ENCODE results near the gene GALR1. TPM values are rescaled to one million over a fixed set of nuclear protein-coding genes. Genes with fewer than 3 reads are reported as not detected.

Gene GALR1
- total RNA-seq: under 1 TPM; under 0.01 to 0.33 (median 0.16) TPM

DNA sequence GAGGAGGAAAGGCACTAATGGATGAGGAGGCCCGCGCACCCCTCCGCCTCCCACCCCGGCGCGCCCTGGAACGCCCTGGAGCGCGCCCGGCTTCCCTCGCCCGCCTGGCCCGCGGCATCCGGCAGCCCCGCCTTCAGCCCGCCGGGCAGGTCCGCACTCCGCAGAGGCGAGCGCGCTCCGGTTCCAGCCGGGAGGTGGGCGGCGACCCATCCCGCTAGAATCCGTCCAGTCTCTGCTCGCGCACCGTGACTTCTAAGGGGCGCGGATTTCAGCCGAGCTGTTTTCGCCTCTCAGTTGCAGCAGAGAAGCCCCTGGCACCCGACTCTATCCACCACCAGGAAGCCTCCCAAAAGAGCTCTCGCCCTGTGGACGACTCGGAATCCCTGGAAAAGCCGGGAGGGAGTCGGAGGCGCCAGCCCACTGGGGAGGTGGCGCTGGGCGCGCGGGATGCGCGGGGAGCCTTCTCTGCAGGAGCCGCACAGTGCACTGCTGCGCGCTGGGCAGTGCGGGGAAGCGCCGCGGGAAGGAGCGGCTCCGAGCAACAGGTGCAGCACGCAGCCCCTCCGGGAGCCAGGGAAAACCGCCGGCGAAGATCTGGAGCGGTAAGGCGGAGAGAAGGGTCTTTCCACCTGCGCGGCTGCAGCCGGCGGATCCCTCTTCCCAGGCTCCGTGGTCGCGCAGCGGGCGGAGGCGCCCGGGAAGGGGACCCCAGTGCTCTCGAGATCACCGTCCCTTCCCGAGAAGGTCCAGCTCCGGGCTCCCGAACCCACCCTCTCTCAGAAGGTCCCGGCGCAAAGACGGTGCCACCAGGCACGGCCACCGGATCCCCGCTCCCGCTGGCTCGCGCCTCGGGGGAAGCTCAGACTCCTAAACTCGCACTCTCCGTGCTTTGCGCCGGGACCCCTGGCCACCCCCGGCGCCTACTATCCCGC, at the start of gene GALR1:
GALR1 (plus strand) TSS at position 280 of the 932 bp plus-strand sequence. CDS start 701 bp downstream, outside the sequence.
- no peak for DNase-seq (ENCODE audit: extremely low spot score)
- 4% methylated on average over 24 of the region's 98 CpGs for WGBS

DNA sequence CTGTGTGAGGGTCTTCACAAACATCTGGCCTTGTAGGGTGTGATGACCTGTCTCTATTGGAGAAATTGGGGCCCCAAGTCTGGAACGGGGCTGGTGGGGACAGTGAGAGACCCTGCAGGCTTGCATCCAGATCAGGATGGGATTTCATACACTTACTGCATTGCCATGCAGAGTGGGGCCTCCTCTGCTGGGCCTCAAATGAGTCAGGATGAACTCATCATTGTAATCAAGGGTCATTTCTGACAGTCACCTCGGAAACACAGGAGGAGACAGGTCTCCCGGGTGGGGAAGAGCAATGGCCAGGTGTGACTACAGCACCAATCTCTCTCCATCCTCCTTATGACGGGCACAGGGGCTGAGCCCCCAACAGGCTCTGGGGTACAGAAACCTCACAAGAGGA, 48.1 kb upstream of the GALR1 start:
- no peak for TF ChIP-seq EP300 (IDR thresholded peaks at IDR 0.05)
- no peak for TF ChIP-seq POLR2AphosphoS5 (IDR thresholded peaks at IDR 0.05)
- no peak for TF ChIP-seq POLR2A (IDR thresholded peaks at IDR 0.05; ENCODE audit: low read depth)
- no peak for TF ChIP-seq CTCF (IDR thresholded peaks at IDR 0.05)
- no peak for DNase-seq (ENCODE audit: extremely low spot score)
- Histone ChIP-seq H3K27ac (replicated peaks in 1 of 4) (no peak overlapping the region), H3K36me3 (no peaks in the 10 kb centered on the region), H3K4me1 (peaks cover 0 to 8% (median 4%) of the 10 kb centered on the region in 4 donors), H3K27me3 (peaks cover 0 to 4% (median 0%) of the 10 kb centered on the region in 4 donors), H3K9me3 (no peaks in the 10 kb centered on the region), H3K4me3 (no peak overlapping the region)
- intact Hi-C loops (cut with DNase I): no loop called here
- WGBS: 81% methylated on average over 4 of the region's 4 CpGs

More for the DNA sequence above, at the start of gene GALR1:
- Histone ChIP-seq H3K27ac (replicated peaks in 1 of 4) (no peak within 1 kb of the TSS), H3K9me3 (peaks cover 0 to 11% (median 9%) of the 10 kb centered on the region in 4 donors), H3K4me3 (peak within 1 kb of the TSS; percentile 41 to 50 (median 45)), H3K27me3 (peaks cover 0 to 61% (median 20%) of the 10 kb centered on the region in 4 donors), H3K36me3 (no peaks in the 10 kb centered on the region), H3K4me1 (peaks cover 7 to 33% (median 28%) of the 10 kb centered on the region in 4 donors)
- intact Hi-C loops (cut with DNase I): no loop called here
- TF ChIP-seq CTCF (IDR thresholded peaks at IDR 0.05) (no peak), POLR2A (IDR thresholded peaks at IDR 0.05; ENCODE audit: low read depth) (no peak), POLR2AphosphoS5 (IDR thresholded peaks at IDR 0.05) (no peak), EP300 (IDR thresholded peaks at IDR 0.05) (no peak)

- H3K36me3 ChIP-seq: no peaks in the 10 kb centered on the region
- peaks cover 7 to 16% (median 12%) of the 10 kb centered on the region in 4 donors for H3K4me1 ChIP-seq
- peaks cover 0 to 4% (median 0%) of the 10 kb centered on the region in 4 donors for H3K27me3 ChIP-seq
- intact Hi-C loops (cut with DNase I): no loop called here
- H3K27ac ChIP-seq (replicated peaks in 1 of 4): no peak overlapping the region
- no peak for TF ChIP-seq POLR2A (IDR thresholded peaks at IDR 0.05; ENCODE audit: low read depth)
- no peak for TF ChIP-seq CTCF (IDR thresholded peaks at IDR 0.05)
- TF ChIP-seq EP300 (IDR thresholded peaks at IDR 0.05): no peak
- no peak for TF ChIP-seq POLR2AphosphoS5 (IDR thresholded peaks at IDR 0.05)
- no peaks in the 10 kb centered on the region for H3K9me3 ChIP-seq
- no peak for DNase-seq (ENCODE audit: extremely low spot score)
- no peak overlapping the region for H3K4me3 ChIP-seq
- WGBS: 85% methylated on average over 7 of the region's 7 CpGs
Observed at GRCh38 chr18:77202329-77202728, 47.3 kb upstream of the GALR1 start.

- no peak for DNase-seq (ENCODE audit: extremely low spot score)
- Histone ChIP-seq H3K27me3 (peaks cover 0 to 4% (median 0%) of the 10 kb centered on the region in 4 donors), H3K36me3 (no peaks in the 10 kb centered on the region), H3K4me1 (peaks cover 14 to 23% (median 20%) of the 10 kb centered on the region in 4 donors), H3K9me3 (no peaks in the 10 kb centered on the region), H3K27ac (replicated peaks in 1 of 4) (no peak overlapping the region), H3K4me3 (no peak overlapping the region)
- TF ChIP-seq POLR2A (IDR thresholded peaks at IDR 0.05; ENCODE audit: low read depth): no peak
- no peak for TF ChIP-seq CTCF (IDR thresholded peaks at IDR 0.05)
- TF ChIP-seq POLR2AphosphoS5 (IDR thresholded peaks at IDR 0.05): no peak
- no peak for TF ChIP-seq EP300 (IDR thresholded peaks at IDR 0.05)
- 73% methylated on average over 12 of the region's 12 CpGs for WGBS
- intact Hi-C loops (cut with DNase I): no loop called here
Observed at GRCh38 chr18:77203071-77203470, 46.6 kb upstream of the GALR1 start.
